Measurements from ENCODE around the gene DDX1. TPM values are rescaled to one million over a fixed set of nuclear protein-coding genes. Genes with fewer than 3 reads are reported as not detected.

DDX1 gene
- polyA plus RNA-seq, 1 donor (not counting 4 experiments of a cell fraction or from before 2014, with no cell fraction given): 140 TPM

DNA sequence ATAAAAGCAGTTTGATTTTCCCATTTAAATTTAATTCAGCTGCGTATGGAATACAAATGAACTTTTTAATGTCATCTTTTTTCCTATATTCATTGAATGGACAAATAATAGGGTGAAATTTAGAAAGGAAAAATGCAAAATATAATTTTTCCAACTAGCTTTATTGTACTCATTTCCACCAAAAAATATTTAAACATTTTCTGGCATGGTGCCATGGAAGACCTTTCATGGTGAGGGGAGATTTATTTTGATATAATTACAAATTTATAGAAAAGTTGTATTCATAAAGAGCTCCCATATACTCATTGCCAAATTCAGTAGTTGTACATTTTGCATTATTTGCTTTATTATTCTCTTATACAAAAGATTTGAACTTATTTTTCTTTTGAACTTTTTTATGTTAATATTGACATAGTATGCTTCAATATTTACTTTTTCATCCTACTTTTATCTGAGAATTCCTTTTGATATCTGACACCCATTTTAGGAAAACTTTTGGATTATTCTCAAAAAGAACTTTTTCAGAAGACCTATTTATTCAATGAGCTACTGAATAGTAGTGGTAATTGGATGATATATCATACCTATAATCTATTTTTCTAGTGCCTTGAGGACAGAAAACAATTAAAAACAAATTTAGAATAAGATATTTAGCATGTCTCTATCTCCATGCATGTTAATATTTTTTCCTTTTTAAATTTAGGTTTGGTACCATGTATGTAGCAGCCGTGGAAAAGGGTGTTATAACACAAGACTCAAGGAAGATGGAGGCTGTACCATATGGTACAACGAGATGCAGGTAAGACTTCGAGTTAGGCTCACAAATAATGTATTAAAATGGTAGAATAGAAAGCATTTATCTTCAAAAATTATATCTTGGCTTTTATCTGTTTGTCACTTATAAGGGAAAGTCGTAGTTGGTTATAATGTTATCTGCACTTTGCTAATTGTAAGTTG lies 37.5 kb downstream of the DDX1 start:
- peaks cover 9% of the 10 kb centered on the region for H3K4me1 ChIP-seq (ENCODE audit: control insufficient read depth, extremely low read depth, insufficient read depth, low read length)
- H3K79me2 ChIP-seq (ENCODE audit: control insufficient read depth, insufficient read depth, low read length): no peaks in the 10 kb centered on the region
- no peak overlapping the region for H3K9ac ChIP-seq (ENCODE audit: control insufficient read depth, extremely low read depth, insufficient read depth, low read length)
- FAIRE-seq (no peak), DNase-seq (ENCODE audit: low read depth, low spot score) (no peak)
- peaks cover 18 to 22% of the 10 kb centered on the region in 2 experiments for H3K36me3 ChIP-seq (ENCODE audit: control insufficient read depth in 2 of 2, extremely low read depth in 1 of 2, insufficient read depth in 2 of 2, low read length in 2 of 2)
- dilution Hi-C loops (cut with MboI; ENCODE audit: extremely low pct_ligation_motif_present, low sequenced_read_pairs): no loop called here
- no peaks in the 10 kb centered on the region for H3K9me3 ChIP-seq (ENCODE audit: control insufficient read depth, low read depth, low read length)
- H2AFZ ChIP-seq (ENCODE audit: control insufficient read depth, low read length): no peak overlapping the region
- no peak overlapping the region for H3K4me3 ChIP-seq (ENCODE audit: control insufficient read depth in 2 of 3, extremely low read depth in 1 of 3, insufficient read depth in 2 of 3, low read depth in 1 of 3, low read length in 3 of 3)
- no peaks in the 10 kb centered on the region for H3K9me1 ChIP-seq (ENCODE audit: control insufficient read depth, extremely low read depth, insufficient read depth, low read length)
- H3K27me3 ChIP-seq (ENCODE audit: control insufficient read depth, extremely low read depth, insufficient read depth, low read length): no peaks in the 10 kb centered on the region
- no peaks in the 10 kb centered on the region for H4K20me1 ChIP-seq (ENCODE audit: control insufficient read depth, extremely low read depth, insufficient read depth, low read length)
- TF ChIP-seq, protein P1, sequence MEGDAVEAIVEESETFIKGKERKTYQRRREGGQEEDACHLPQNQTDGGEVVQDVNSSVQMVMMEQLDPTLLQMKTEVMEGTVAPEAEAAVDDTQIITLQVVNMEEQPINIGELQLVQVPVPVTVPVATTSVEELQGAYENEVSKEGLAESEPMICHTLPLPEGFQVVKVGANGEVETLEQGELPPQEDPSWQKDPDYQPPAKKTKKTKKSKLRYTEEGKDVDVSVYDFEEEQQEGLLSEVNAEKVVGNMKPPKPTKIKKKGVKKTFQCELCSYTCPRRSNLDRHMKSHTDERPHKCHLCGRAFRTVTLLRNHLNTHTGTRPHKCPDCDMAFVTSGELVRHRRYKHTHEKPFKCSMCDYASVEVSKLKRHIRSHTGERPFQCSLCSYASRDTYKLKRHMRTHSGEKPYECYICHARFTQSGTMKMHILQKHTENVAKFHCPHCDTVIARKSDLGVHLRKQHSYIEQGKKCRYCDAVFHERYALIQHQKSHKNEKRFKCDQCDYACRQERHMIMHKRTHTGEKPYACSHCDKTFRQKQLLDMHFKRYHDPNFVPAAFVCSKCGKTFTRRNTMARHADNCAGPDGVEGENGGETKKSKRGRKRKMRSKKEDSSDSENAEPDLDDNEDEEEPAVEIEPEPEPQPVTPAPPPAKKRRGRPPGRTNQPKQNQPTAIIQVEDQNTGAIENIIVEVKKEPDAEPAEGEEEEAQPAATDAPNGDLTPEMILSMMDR (optimal IDR thresholded peaks at IDR 0.05 in 1 of 3, IDR thresholded peaks at IDR 0.05 in 1 of 3, conservative IDR thresholded peaks at IDR 0.05 in 1 of 3; ENCODE audit: extremely low read depth in 1 of 3, insufficient read depth in 2 of 3, low read length in 3 of 3): no peak
- no peak for TF ChIP-seq EZH2 (IDR thresholded peaks at IDR 0.05; ENCODE audit: low read length)
- H3K27ac ChIP-seq (ENCODE audit: control insufficient read depth, insufficient read depth, low read length): no peak overlapping the region
- no peak overlapping the region for H3K4me2 ChIP-seq (ENCODE audit: control insufficient read depth, extremely low read depth, insufficient read depth, low read depth, low read length)

DNA sequence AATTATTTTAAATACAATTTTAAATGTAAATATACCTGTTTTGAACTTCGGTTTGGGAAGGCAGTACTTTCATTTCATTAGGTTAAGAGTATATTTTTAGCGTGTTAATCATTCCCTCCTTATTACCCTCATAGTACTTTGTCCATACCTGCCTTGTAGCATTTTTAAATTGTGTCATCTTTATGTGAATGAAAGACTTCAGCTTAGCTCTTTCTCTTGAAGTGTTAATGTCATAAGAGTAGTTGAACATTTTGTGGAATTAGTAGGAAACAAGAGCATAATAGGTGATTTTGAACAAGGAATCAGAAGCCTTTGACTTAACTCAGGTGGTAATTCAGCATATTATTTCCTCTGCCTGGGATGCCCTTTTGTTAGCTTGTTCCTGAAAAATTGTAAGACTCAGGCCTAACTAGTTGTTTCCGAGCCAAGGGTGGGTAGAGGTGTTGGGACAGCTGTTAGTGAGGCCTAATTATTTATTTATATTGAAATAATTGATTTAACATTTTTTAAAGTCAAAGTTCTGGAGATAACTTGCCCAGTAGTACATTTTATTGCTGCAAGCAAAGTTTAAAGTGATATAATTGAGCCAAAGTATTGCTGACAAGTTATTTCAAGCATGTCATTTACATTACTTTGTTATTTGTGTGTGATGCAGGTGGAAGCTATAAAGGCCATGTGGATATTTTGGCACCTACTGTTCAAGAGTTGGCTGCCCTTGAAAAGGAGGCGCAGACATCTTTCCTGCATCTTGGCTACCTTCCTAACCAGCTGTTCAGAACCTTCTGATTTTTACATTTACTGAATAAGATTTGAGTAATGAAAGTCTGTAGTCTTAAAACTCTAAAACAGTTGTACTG lies 38.7 kb downstream of the DDX1 start:
- Histone ChIP-seq H3K27ac (ENCODE audit: control insufficient read depth, insufficient read depth, low read length) (no peak overlapping the region), H3K27me3 (ENCODE audit: control insufficient read depth, extremely low read depth, insufficient read depth, low read length) (no peaks in the 10 kb centered on the region), H2AFZ (ENCODE audit: control insufficient read depth, low read length) (no peak overlapping the region), H3K4me1 (ENCODE audit: control insufficient read depth, extremely low read depth, insufficient read depth, low read length) (peaks cover 12% of the 10 kb centered on the region), H3K4me2 (ENCODE audit: control insufficient read depth, extremely low read depth, insufficient read depth, low read depth, low read length) (no peak overlapping the region), H3K9ac (ENCODE audit: control insufficient read depth, extremely low read depth, insufficient read depth, low read length) (no peak overlapping the region), H3K4me3 (ENCODE audit: control insufficient read depth in 2 of 3, extremely low read depth in 1 of 3, insufficient read depth in 2 of 3, low read depth in 1 of 3, low read length in 3 of 3) (no peak overlapping the region), H3K36me3 (ENCODE audit: control insufficient read depth in 2 of 2, extremely low read depth in 1 of 2, insufficient read depth in 2 of 2, low read length in 2 of 2) (peaks cover 16 to 22% of the 10 kb centered on the region in 2 experiments), H3K9me1 (ENCODE audit: control insufficient read depth, extremely low read depth, insufficient read depth, low read length) (no peaks in the 10 kb centered on the region), H3K9me3 (ENCODE audit: control insufficient read depth, low read depth, low read length) (no peaks in the 10 kb centered on the region), H4K20me1 (ENCODE audit: control insufficient read depth, extremely low read depth, insufficient read depth, low read length) (no peaks in the 10 kb centered on the region), H3K79me2 (ENCODE audit: control insufficient read depth, insufficient read depth, low read length) (no peaks in the 10 kb centered on the region)
- FAIRE-seq: no peak
- dilution Hi-C loops (cut with MboI; ENCODE audit: extremely low pct_ligation_motif_present, low sequenced_read_pairs): no loop called here
- TF ChIP-seq, protein P1 (optimal IDR thresholded peaks at IDR 0.05 in 1 of 3, IDR thresholded peaks at IDR 0.05 in 1 of 3, conservative IDR thresholded peaks at IDR 0.05 in 1 of 3; ENCODE audit: extremely low read depth in 1 of 3, insufficient read depth in 2 of 3, low read length in 3 of 3): no peak
- TF ChIP-seq EZH2 (IDR thresholded peaks at IDR 0.05; ENCODE audit: low read length): no peak
- no peak for DNase-seq (ENCODE audit: low read depth, low spot score)

Data from keratinocyte (primary cell).